Esophagus squamous epithelium (tissue), 5 donors: ENCODE measurements around the gene FRRS1L. TPM values are rescaled to one million over a fixed set of nuclear protein-coding genes. Genes with fewer than 3 reads are reported as not detected.
A peak's percentile ranks its signal among the peaks of the same experiment; 100 is the strongest.

Source experiments
- DNase-seq: peaks from one replicate; lab custom pipeline; 2025; lab: John Stamatoyannopoulos, UW
- H3K27ac ChIP-seq, 4 donors: fragments of 200-600 bp; sonication (generic); one replicate each; pipeline ENCODE4 v1.5.1; 2016 to 2019; ENCODE audit warnings: mild to moderate bottlenecking in 1 of 4
- H3K27me3 ChIP-seq, 4 donors: fragments of 200-600 bp; sonication (generic); 1 replicate in 3 of 4; 2 replicates in 1 of 4; pipeline versions ENCODE4 v1.5.1 to v1.6.0; 2017 to 2021; ENCODE audit warnings: antibody characterized with exemption in 1 of 4
- H3K36me3 ChIP-seq, 3 donors: fragments of 200-600 bp; sonication (generic); one replicate each; pipeline ENCODE4 v1.5.1; 2016 to 2019
- H3K4me1 ChIP-seq, 3 donors: fragments of 200-600 bp; sonication (generic); one replicate each; pipeline ENCODE4 v1.5.1; 2017 to 2019
- H3K4me3 ChIP-seq, 4 donors: fragments of 200-600 bp; sonication (generic); 1 replicate in 3 of 4; 2 replicates in 1 of 4; pipeline ENCODE4 v1.5.1; 2016 to 2019; ENCODE audit warnings: mild to moderate bottlenecking in 2 of 4, moderate library complexity in 1 of 4
- H3K9me3 ChIP-seq, 3 donors: fragments of 200-600 bp; sonication (generic); one replicate each; pipeline ENCODE4 v1.5.1; 2016 to 2019
- CTCF ChIP-seq, 6 experiments: fragments of 450-650 bp in 4 of 6; fragments of 200-600 bp in 2 of 6; sonication (generic) in 2 of 6; IDR thresholded peaks; one replicate each; pipeline ENCODE4 v1.5.1; 2016 to 2019; ENCODE audit warnings: antibody characterized with exemption in 6 of 6, mild to moderate bottlenecking in 4 of 6, moderate library complexity in 4 of 6
- POLR2A ChIP-seq, 4 donors: fragments of 450-650 bp; IDR thresholded peaks; one replicate each; pipeline ENCODE4 v1.6.1; 2017; ENCODE audit warnings: antibody characterized with exemption in 4 of 4, mild to moderate bottlenecking in 4 of 4, moderate library complexity in 3 of 4
- WGBS, 2 donors: methylation state at CpG; one replicate each; pipeline ENCODE4 v1.1.5; 2018; 5-methylcytosine and 5-hydroxymethylcytosine counted together
- intact Hi-C: fragments of 100-400 bp; cut with DNase I; formaldehyde crosslinking; loops from one replicate; pipeline ENCODE4 v1.15.0; 2022
- total RNA-seq, 4 donors: library from RNA; depleted of rRNA; stranded (reverse); fragments of >200 nt; gene quantifications; one replicate each; pipeline ENCODE4 v1.1.0, GENCODE V29; 2016
- donor health status: DM: yes; HTN: yes; CAD: no.

The FRRS1L gene
- total RNA-seq, 4 donors from 2014 or later, result 0.04 to 1.5 (median 0.12) TPM; not detected in 1

- Histone ChIP-seq H3K4me3 (no peak overlapping the region), H3K4me1 (no peaks in the 10 kb centered on the region), H3K27me3 (no peaks in the 10 kb centered on the region), H3K27ac (no peak overlapping the region), H3K36me3 (no peaks in the 10 kb centered on the region), H3K9me3 (peaks cover 0 to 7% (median 0%) of the 10 kb centered on the region in 3 donors)
- TF ChIP-seq CTCF (IDR thresholded peaks at IDR 0.05) (no peak), POLR2A (IDR thresholded peaks at IDR 0.05) (no peak)
- no peak for DNase-seq
- intact Hi-C loops, result no loop called here
- 81 to 87% methylated on average over 5 of the region's 5 CpGs for whole genome bisulfite sequencing, 2 donors
These were observed 18.0 kb downstream of the FRRS1L start for GRCh38 chr9:109149089-109149488.

GRCh38 chr9:109145051-109145450 lies 22.0 kb downstream of the FRRS1L start:
- TF ChIP-seq POLR2A (IDR thresholded peaks at IDR 0.05) (no peak), CTCF (IDR thresholded peaks at IDR 0.05) (no peak)
- Histone ChIP-seq H3K4me3 (no peak overlapping the region), H3K27me3 (no peaks in the 10 kb centered on the region), H3K9me3 (no peaks in the 10 kb centered on the region), H3K36me3 (no peaks in the 10 kb centered on the region), H3K27ac (no peak overlapping the region), H3K4me1 (no peaks in the 10 kb centered on the region)
- WGBS, 2 donors, result 71 to 84% methylated on average over 4 to 6 of the region's 6 CpGs
- no peak for DNase-seq
- intact Hi-C loops, result no loop called here

- Histone ChIP-seq H3K36me3 (no peaks in the 10 kb centered on the region), H3K27me3 (no peaks in the 10 kb centered on the region), H3K4me1 (no peaks in the 10 kb centered on the region), H3K4me3 (no peak overlapping the region), H3K27ac (no peak overlapping the region), H3K9me3 (no peaks in the 10 kb centered on the region)
- intact Hi-C loops, result no loop called here
- TF ChIP-seq CTCF (IDR thresholded peaks at IDR 0.05) (peak in 2 of 6 experiments; percentile 10 to 37), POLR2A (IDR thresholded peaks at IDR 0.05) (no peak)
- DNase-seq, result no peak
- WGBS, 2 donors, result 75 to 76% methylated on average over 5 of the region's 5 CpGs
These were observed 23.0 kb downstream of the FRRS1L start for GRCh38 chr9:109143881-109144562.

GRCh38 chr9:109141375-109141774 lies 25.7 kb downstream of the FRRS1L start:
- WGBS, 2 donors, result 87 to 93% methylated on average over 5 of the region's 5 CpGs

More at GRCh38 chr9:109141375-109141774, 25.7 kb downstream of the FRRS1L start:
- no peaks in the 10 kb centered on the region for H3K27me3 ChIP-seq
- H3K27ac ChIP-seq, result no peak overlapping the region
- H3K4me1 ChIP-seq, result no peaks in the 10 kb centered on the region
- TF ChIP-seq POLR2A (IDR thresholded peaks at IDR 0.05) (no peak), CTCF (IDR thresholded peaks at IDR 0.05) (no peak)
- no peak for DNase-seq
- no peak overlapping the region for H3K4me3 ChIP-seq
- no peaks in the 10 kb centered on the region for H3K36me3 ChIP-seq
- intact Hi-C loops, result no loop called here
- no peaks in the 10 kb centered on the region for H3K9me3 ChIP-seq
